Urinary bladder (tissue), 4 donors: ENCODE data around the gene SST. TPM values are rescaled to one million over a fixed set of nuclear protein-coding genes. Genes with fewer than 3 reads are reported as not detected.
"Not testable (repeated sequence)": the region's sequence is repeated elsewhere in the genome, so short reads cannot be mapped to it uniquely, and the experiment has no call there.

Source experiments
- DNase-seq: peaks from one replicate; pipeline ENCODE4 v3.0.0-alpha.2; 2015; ENCODE audit errors: extremely low spot score
- H3K27ac ChIP-seq: one replicate; pipeline ENCODE4 v1.5.1; 2013; ENCODE audit warnings: low read depth, mild to moderate bottlenecking, moderate library complexity
- H3K36me3 ChIP-seq: one replicate; pipeline ENCODE4 v1.6.1; 2013; ENCODE audit warnings: mild to moderate bottlenecking, moderate library complexity; ENCODE audit not compliant: insufficient read depth
- H3K4me1 ChIP-seq: one replicate; pipeline ENCODE4 v1.6.1; 2013; ENCODE audit warnings: mild to moderate bottlenecking, moderate library complexity; ENCODE audit not compliant: insufficient read depth
- H3K4me3 ChIP-seq: one replicate; pipeline ENCODE4 v1.5.1; 2013; ENCODE audit warnings: low read depth, low read length
- WGBS: extraction: QIAGEN DNeasy Blood & Tissue Kit; methylation state at CpG from one replicate; pipeline ENCODE4 v1.1.7; 2013; 5-methylcytosine and 5-hydroxymethylcytosine counted together
- polyA plus RNA-seq: library from polyadenylated mRNA; stranded (reverse); fragments of 200-250 nt; gene quantifications from one replicate; pipeline ENCODE4 v1.2.3, GENCODE V29; 2013
- total RNA-seq: library from RNA; depleted of rRNA; stranded (reverse); fragments of >200 nt; gene quantifications from one replicate; pipeline ENCODE4 v1.2.3, GENCODE V29; 2014
- donor health status: healthy with polysubstance abuse.
- donor health status: healthy.

Gene SST
- total and polyA plus RNA-seq, 2 donors: 2.3 to 3.7 TPM

DNA sequence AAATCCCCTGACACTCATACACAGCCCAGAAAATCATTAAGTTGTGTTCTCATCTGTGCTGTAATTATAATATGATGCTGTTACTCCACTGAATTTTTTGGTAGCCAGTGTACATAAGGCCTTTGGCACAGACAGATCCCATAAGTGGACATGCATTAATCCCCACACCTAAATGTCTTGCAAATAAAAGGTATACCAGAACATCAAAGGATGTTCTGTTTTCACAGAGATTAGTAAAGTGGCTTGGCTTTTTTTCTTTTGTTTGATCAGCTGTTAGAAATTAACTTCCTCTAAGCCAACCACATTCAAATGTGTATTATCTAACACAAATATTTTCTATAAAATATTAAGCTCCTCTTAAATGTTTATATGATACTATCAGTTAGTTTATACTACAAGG is 2.7 kb downstream of the SST start:
- DNase-seq: no peak

GRCh38 chr3:187665764-187666402 is 4.3 kb downstream of the SST start:
- H3K4me3 ChIP-seq: no peak overlapping the region
- H3K27ac ChIP-seq: no peak overlapping the region
- H3K36me3 ChIP-seq: no peaks in the 10 kb centered on the region
- 76% methylated on average over 3 of the region's 3 CpGs for WGBS
- DNase-seq: no peak
- H3K4me1 ChIP-seq: peaks cover 2% of the 10 kb centered on the region

More for the DNA sequence above, 2.7 kb downstream of the SST start:
- Histone ChIP-seq H3K4me1 (peaks cover 2% of the 10 kb centered on the region), H3K27ac (no peak overlapping the region), H3K4me3 (no peak overlapping the region), H3K36me3 (no peaks in the 10 kb centered on the region)

DNA sequence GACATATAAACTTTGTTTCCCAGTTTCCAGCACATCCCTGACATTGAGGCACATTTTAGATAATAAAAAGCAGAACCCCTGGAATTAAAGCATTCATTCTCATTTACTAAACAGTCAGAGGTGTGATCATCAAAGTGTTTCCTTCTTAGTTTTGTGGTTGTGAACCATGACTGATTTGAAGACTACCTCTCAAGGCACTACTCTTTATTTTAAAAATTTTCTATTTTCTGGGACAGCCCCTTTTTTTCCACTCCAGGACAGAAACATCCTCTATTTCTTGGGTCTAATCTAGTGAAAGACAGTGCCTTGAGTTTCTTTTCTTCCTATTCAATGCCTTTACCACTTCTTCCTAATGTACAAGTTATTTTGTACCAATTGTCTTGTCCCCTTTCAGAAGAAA is 5.2 kb downstream of the SST start:
- no peak overlapping the region for H3K27ac ChIP-seq
- no peak overlapping the region for H3K4me3 ChIP-seq
- H3K36me3 ChIP-seq: no peaks in the 10 kb centered on the region
- no peak for DNase-seq
- no peaks in the 10 kb centered on the region for H3K4me1 ChIP-seq

DNA sequence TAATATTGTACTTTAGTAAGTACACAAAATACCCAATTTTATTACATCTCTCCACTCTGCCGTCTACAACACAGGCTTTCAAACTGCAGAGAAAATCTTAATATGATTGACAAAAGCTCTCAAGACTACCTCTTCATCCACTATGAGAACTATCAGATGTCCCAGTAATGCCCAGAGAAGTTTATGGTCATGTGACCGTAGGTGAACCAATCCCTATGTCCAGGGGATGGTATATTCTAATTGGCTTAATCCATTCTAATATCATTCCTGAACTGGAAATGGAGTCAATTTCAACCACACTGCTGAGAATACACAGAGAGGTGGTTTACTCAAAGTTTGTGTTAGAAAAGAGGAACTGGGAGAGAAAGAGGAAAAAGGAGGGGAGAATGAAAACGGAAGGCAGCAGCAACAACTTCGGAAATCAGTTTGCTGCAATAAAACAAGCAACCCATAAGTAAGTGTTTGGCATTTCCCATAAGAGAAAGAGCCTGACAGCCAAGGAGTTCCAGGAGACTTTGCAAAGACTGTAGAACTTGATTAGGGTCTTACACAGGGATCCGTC is 7.3 kb downstream of the SST start:
- H3K36me3 ChIP-seq: no peaks in the 10 kb centered on the region
- no peak overlapping the region for H3K4me3 ChIP-seq
- no peaks in the 10 kb centered on the region for H3K4me1 ChIP-seq
- 75% methylated on average over 5 of the region's 5 CpGs for WGBS
- DNase-seq: no peak
- H3K27ac ChIP-seq: no peak overlapping the region

- no peak for DNase-seq
- Histone ChIP-seq H3K4me1 (no peaks in the 10 kb centered on the region), H3K4me3 (no peak overlapping the region), H3K36me3 (no peaks in the 10 kb centered on the region), H3K27ac (no peak overlapping the region)
Measured at GRCh38 chr3:187661267-187661666, 8.9 kb downstream of the SST start.

- WGBS: 53% methylated on average over 2 of the region's 2 CpGs
- no peaks in the 10 kb centered on the region for H3K4me1 ChIP-seq
- H3K36me3 ChIP-seq: no peaks in the 10 kb centered on the region
- no peak overlapping the region for H3K27ac ChIP-seq
- DNase-seq: no peak
- H3K4me3 ChIP-seq: no peak overlapping the region
Measured at GRCh38 chr3:187651282-187651681, 18.9 kb downstream of the SST start.

DNA sequence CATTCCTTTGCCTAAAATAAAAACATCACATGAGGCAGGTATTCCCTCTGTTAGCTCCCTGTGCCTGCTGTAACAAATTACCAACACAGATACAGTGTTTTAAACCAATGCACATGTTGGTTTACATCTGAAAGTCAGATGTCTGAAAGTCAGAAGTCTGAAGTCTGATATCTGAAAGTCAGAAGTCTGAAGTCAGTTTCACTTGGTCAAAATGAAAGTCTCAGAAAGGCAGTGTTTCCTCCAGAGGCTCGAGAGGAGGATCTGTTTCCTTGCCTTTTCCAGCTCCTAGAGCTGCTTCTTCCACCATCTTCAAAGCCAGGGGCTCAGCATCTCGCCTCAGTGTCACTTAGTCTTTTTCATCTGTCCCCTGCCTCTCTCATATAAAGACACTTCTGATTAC is 22.0 kb downstream of the SST start:
- 54% methylated on average over 2 of the region's 2 CpGs for WGBS
- no peak overlapping the region for H3K4me3 ChIP-seq

GRCh38 chr3:187646906-187647660 is 23.1 kb downstream of the SST start:
- H3K27ac ChIP-seq: no peak overlapping the region
- DNase-seq: no peak
- WGBS: 78% methylated on average over 5 of the region's 5 CpGs
- no peak overlapping the region for H3K4me3 ChIP-seq
- H3K4me1 ChIP-seq: no peaks in the 10 kb centered on the region
- no peaks in the 10 kb centered on the region for H3K36me3 ChIP-seq

More for the DNA sequence above, 22.0 kb downstream of the SST start:
- H3K27ac ChIP-seq: no peak overlapping the region
- no peak for DNase-seq
- no peaks in the 10 kb centered on the region for H3K4me1 ChIP-seq
- H3K36me3 ChIP-seq: no peaks in the 10 kb centered on the region

DNA sequence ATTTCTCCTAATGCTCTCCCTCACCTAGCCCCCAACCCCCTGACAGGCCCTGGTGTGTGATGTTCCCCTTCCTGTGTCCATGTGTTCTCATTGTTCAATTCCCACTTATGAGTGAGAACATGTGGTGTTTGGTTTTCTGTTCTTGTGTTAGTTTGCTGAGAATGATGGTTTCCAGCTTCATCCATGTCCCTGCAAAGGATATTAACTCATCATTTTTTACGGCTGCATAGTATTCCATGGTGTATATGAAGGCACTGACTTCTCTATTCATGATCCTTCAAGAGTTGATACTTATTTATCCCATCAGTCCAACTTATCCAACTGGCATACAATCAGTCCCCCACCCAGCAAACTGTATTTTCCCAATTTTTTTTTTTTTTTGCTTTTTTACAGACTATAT is 24.8 kb downstream of the SST start:
- H3K36me3 ChIP-seq, DNase-seq, H3K4me1 ChIP-seq, H3K27ac ChIP-seq, H3K4me3 ChIP-seq: not testable (repeated sequence)
- 83% methylated on average over 1 of the region's 1 CpG for WGBS

GRCh38 chr3:187642861-187643260 is 27.3 kb downstream of the SST start:
- no peak overlapping the region for H3K27ac ChIP-seq
- no peak overlapping the region for H3K4me3 ChIP-seq
- no peak for DNase-seq
- H3K4me1 ChIP-seq: no peaks in the 10 kb centered on the region
- H3K36me3 ChIP-seq: no peaks in the 10 kb centered on the region
- 63% methylated on average over 5 of the region's 5 CpGs for WGBS

GRCh38 chr3:187641320-187642016 is 28.7 kb downstream of the SST start:
- H3K36me3 ChIP-seq: no peaks in the 10 kb centered on the region
- WGBS: 78% methylated on average over 2 of the region's 2 CpGs
- H3K4me3 ChIP-seq: no peak overlapping the region
- no peak overlapping the region for H3K27ac ChIP-seq
- DNase-seq: no peak
- H3K4me1 ChIP-seq: no peaks in the 10 kb centered on the region

- WGBS: 20% methylated on average over 2 of the region's 2 CpGs
- H3K4me1 ChIP-seq: no peaks in the 10 kb centered on the region
- no peak overlapping the region for H3K4me3 ChIP-seq
- no peak for DNase-seq
- no peak overlapping the region for H3K27ac ChIP-seq
- H3K36me3 ChIP-seq: no peaks in the 10 kb centered on the region
Measured at GRCh38 chr3:187640569-187641059, 29.6 kb downstream of the SST start.

- Histone ChIP-seq H3K4me1 (no peaks in the 10 kb centered on the region), H3K36me3 (no peaks in the 10 kb centered on the region), H3K27ac (no peak overlapping the region), H3K4me3 (no peak overlapping the region)
- no peak for DNase-seq
- WGBS: 34% methylated on average over 5 of the region's 5 CpGs
Measured at GRCh38 chr3:187639927-187640568, 30.1 kb downstream of the SST start.
